Suprapubic skin (tissue), 4 donors: ENCODE data around the gene PARD6B.

Experiments
- EP300 ChIP-seq: sonication (generic); formaldehyde crosslinking; IDR thresholded peaks from one replicate; pipeline ENCODE4 v1.6.1; 2017; ENCODE audit warnings: antibody characterized with exemption
- POLR2A ChIP-seq, 2 donors: fragments of 450-650 bp; IDR thresholded peaks; one replicate each; pipeline ENCODE4 v1.6.1; 2017; ENCODE audit warnings: antibody characterized with exemption in 2 of 2, mild to moderate bottlenecking in 2 of 2, moderate library complexity in 2 of 2
- POLR2AphosphoS5 ChIP-seq, 3 donors: sonication (generic); formaldehyde crosslinking; IDR thresholded peaks; one replicate each; pipeline ENCODE4 v1.6.1; 2017; ENCODE audit warnings: antibody characterized with exemption in 3 of 3
- TF ChIP-seq, protein P1 (sequence below), 2 donors: fragments of 200-600 bp in 1 of 2; fragments of 450-650 bp in 1 of 2; sonication (generic) in 1 of 2; IDR thresholded peaks; one replicate each; pipeline ENCODE4 v1.5.1; 2016 to 2019; ENCODE audit warnings: antibody characterized with exemption in 2 of 2, mild to moderate bottlenecking in 1 of 2, moderate library complexity in 1 of 2

DNA sequence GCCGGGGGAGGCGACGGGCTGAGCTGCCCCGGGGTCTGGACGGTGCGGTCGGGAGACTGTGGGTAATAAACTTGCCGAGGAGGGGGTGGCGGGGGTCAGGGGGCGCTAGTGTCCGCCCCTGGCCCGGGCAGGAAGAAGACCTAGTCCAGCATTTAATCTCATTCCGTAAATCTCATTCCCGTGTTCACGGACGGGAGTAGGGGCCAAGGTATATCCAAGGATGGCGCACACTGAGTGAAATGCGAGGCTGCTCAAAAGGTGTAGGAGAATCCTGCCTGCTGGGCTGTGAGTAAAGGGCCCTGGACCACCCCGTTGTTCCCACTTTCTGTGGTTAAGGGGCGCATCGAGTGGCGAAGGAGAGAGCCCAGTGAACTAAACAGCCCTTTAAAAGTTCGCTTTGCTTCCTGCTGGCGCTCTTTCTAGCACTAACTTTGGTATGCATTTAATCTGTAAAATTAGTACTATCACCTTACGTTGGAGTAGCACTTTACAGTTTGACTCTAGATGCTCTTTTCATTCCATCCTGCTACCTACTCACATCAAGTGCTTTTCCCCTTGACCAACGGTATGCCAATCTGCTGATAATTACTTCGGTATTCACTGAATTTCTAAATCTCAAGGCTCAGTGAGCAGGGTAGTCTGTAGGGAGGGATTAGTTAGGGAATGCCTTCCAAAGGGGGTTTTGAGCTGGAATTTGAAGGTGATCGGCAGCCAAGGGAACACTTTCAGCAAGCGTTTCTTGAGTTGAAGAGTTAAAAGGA, 730 bp downstream of the PARD6B start:
- TF ChIP-seq, protein P1, sequence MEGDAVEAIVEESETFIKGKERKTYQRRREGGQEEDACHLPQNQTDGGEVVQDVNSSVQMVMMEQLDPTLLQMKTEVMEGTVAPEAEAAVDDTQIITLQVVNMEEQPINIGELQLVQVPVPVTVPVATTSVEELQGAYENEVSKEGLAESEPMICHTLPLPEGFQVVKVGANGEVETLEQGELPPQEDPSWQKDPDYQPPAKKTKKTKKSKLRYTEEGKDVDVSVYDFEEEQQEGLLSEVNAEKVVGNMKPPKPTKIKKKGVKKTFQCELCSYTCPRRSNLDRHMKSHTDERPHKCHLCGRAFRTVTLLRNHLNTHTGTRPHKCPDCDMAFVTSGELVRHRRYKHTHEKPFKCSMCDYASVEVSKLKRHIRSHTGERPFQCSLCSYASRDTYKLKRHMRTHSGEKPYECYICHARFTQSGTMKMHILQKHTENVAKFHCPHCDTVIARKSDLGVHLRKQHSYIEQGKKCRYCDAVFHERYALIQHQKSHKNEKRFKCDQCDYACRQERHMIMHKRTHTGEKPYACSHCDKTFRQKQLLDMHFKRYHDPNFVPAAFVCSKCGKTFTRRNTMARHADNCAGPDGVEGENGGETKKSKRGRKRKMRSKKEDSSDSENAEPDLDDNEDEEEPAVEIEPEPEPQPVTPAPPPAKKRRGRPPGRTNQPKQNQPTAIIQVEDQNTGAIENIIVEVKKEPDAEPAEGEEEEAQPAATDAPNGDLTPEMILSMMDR (IDR thresholded peaks at IDR 0.05) = no peak
- TF ChIP-seq EP300 (no peak), POLR2AphosphoS5 (IDR thresholded peaks at IDR 0.05) (no peak), POLR2A (IDR thresholded peaks at IDR 0.05) (no peak)
